H1 (cell line): ENCODE measurements around the gene H6PD. TPM values are rescaled to one million over a fixed set of nuclear protein-coding genes. Genes with fewer than 3 reads are reported as not detected.
A peak's percentile ranks its signal among the peaks of the same experiment; 100 is the strongest.

ENCODE experiments used
- CTCF ChIA-PET: fragments of 300-600 bp; sonication (Branson Sonifier 250); formaldehyde crosslinking; loops from one replicate; lab custom pipeline; 2021; ENCODE audit not compliant: partially characterized antibody; lab: Charles Lee
- POLR2A ChIA-PET: fragments of 300-600 bp; sonication (Branson Sonifier 250); formaldehyde crosslinking; loops from one replicate; lab custom pipeline; 2021; ENCODE audit warnings: inconsistent platforms; ENCODE audit not compliant: partially characterized antibody; lab: Charles Lee
- DNase-seq, 2 experiments: peaks; one replicate each; pipeline versions ENCODE4 v3.0.0 to v3.0.0-alpha.2; 2010 to 2022; ENCODE audit warnings: low spot score in 2 of 2, low read depth in 1 of 2, mixed read lengths in 1 of 2
- FAIRE-seq: peaks from 2 replicates; lab custom pipeline; 2011; peaks lifted over from hg19 to GRCh38; lab: Jason Lieb, UNC
- H2AFZ ChIP-seq: 2 replicates; pipeline ENCODE4 v1.8.1; 2012; ENCODE audit warnings: low read length, inconsistent platforms
- H2AK5ac ChIP-seq: 2 replicates; pipeline ENCODE4 v1.6.1; 2013; ENCODE audit warnings: low read depth, low read length
- H2BK120ac ChIP-seq: replicated peaks from 2 replicates; pipeline ENCODE3; 2013; ENCODE audit warnings: low read depth, low read length, inconsistent platforms
- H2BK12ac ChIP-seq: 2 replicates; pipeline ENCODE4 v1.6.1; 2013; ENCODE audit warnings: low read depth, low read length
- H2BK15ac ChIP-seq: 2 replicates; pipeline ENCODE4 v1.6.1; 2013; ENCODE audit warnings: low read length
- H2BK20ac ChIP-seq: 2 replicates; pipeline ENCODE4 v1.6.1; 2013; ENCODE audit warnings: low read length
- H2BK5ac ChIP-seq: 2 replicates; pipeline ENCODE4 v1.6.1; 2013; ENCODE audit warnings: low read depth, low read length
- H3K14ac ChIP-seq: 2 replicates; pipeline ENCODE4 v1.6.1; 2013; ENCODE audit warnings: inconsistent platforms; ENCODE audit not compliant: insufficient read length
- H3K18ac ChIP-seq: 2 replicates; pipeline ENCODE4 v1.6.1; 2013; ENCODE audit warnings: low read length; ENCODE audit errors: extremely low read depth
- H3K23ac ChIP-seq: 2 replicates; pipeline ENCODE4 v1.6.1; 2013; ENCODE audit warnings: inconsistent platforms; ENCODE audit not compliant: insufficient read length
- H3K23me2 ChIP-seq: 2 replicates; pipeline ENCODE4 v1.6.1; 2013; ENCODE audit warnings: low read depth, low read length
- H3K27ac ChIP-seq: 2 replicates; pipeline ENCODE4 v1.6.1; 2011; ENCODE audit warnings: low read depth, low read length, inconsistent platforms
- H3K27me3 ChIP-seq, 4 experiments: replicated peaks in 1 of 4; 1 replicate in 1 of 4; 2 replicates in 3 of 4; pipeline versions ENCODE4 v1.6.1 to v1.8.1; 2011 to 2013; ENCODE audit warnings: low read length in 3 of 4, mild to moderate bottlenecking in 3 of 4, inconsistent platforms in 2 of 4, mixed read lengths in 2 of 4, moderate library complexity in 1 of 4; ENCODE audit not compliant: control insufficient read depth in 3 of 4, insufficient read depth in 3 of 4; ENCODE audit errors: extremely low read depth in 1 of 4
- H3K36me3 ChIP-seq, 4 experiments: 2 replicates each; pipeline versions ENCODE4 v1.6.1 to v1.8.1; 2011 to 2013; ENCODE audit warnings: mild to moderate bottlenecking in 4 of 4, low read length in 3 of 4, moderate library complexity in 2 of 4, control low read depth in 1 of 4, inconsistent platforms in 1 of 4; ENCODE audit not compliant: insufficient read depth in 4 of 4, control insufficient read depth in 2 of 4
- H3K4ac ChIP-seq: replicated peaks from 2 replicates; pipeline ENCODE3; 2013; ENCODE audit warnings: low read length, low read depth, mixed read lengths, inconsistent platforms; ENCODE audit not compliant: insufficient read length
- H3K4me1 ChIP-seq, 4 experiments: replicated peaks in 1 of 4; 1 replicate in 1 of 4; 2 replicates in 3 of 4; pipeline versions ENCODE4 v1.6.1 to v1.8.1; 2011 to 2013; ENCODE audit warnings: low read length in 3 of 4, inconsistent platforms in 2 of 4, mixed read lengths in 1 of 4; ENCODE audit not compliant: insufficient read depth in 4 of 4, control insufficient read depth in 3 of 4
- H3K4me2 ChIP-seq, 2 experiments: 2 replicates each; pipeline versions ENCODE4 v1.6.1 to v1.8.1; 2011 to 2013; ENCODE audit warnings: low read depth in 2 of 2, low read length in 2 of 2, control low read depth in 1 of 2, inconsistent platforms in 1 of 2, mild to moderate bottlenecking in 1 of 2; ENCODE audit not compliant: insufficient read depth in 1 of 2
- H3K4me3 ChIP-seq, 4 experiments: fragments of 200-600, 300-600 bp in 1 of 4; sonication (generic), shearing (Covaris generic), sonication (Bioruptor Twin) in 1 of 4; 2 replicates each; pipeline versions ENCODE4 v1.5.1 to v1.8.1; 2011 to 2016; ENCODE audit warnings: low read length in 4 of 4, low read depth in 3 of 4, control low read depth in 2 of 4, inconsistent platforms in 2 of 4, mild to moderate bottlenecking in 2 of 4, mixed read lengths in 1 of 4, moderate library complexity in 1 of 4; ENCODE audit not compliant: insufficient read depth in 2 of 4; ENCODE audit errors: extremely low read depth in 1 of 4
- H3K56ac ChIP-seq: replicated peaks from 2 replicates; pipeline ENCODE3; 2013; ENCODE audit warnings: low read depth, mild to moderate bottlenecking, mixed read lengths, low read length, inconsistent platforms; ENCODE audit not compliant: insufficient read length
- H3K79me1 ChIP-seq: 2 replicates; pipeline ENCODE4 v1.6.1; 2013; ENCODE audit warnings: low read depth, low read length, control low read depth
- H3K79me2 ChIP-seq, 2 experiments: 2 replicates each; pipeline versions ENCODE4 v1.6.1 to v1.8.1; 2012 to 2013; ENCODE audit warnings: low read length in 2 of 2, mild to moderate bottlenecking in 2 of 2, inconsistent platforms in 1 of 2; ENCODE audit not compliant: insufficient read depth in 2 of 2, control insufficient read depth in 1 of 2
- H3K9ac ChIP-seq, 4 experiments: replicated peaks in 1 of 4; 1 replicate in 1 of 4; 2 replicates in 3 of 4; pipeline versions ENCODE4 v1.6.1 to v1.8.1; 2011 to 2013; ENCODE audit warnings: low read depth in 3 of 4, low read length in 3 of 4, control low read depth in 2 of 4, mild to moderate bottlenecking in 2 of 4, moderate library complexity in 2 of 4, inconsistent platforms in 1 of 4; ENCODE audit errors: extremely low read depth in 1 of 4
- H3K9me3 ChIP-seq, 2 experiments: 2 replicates each; pipeline versions ENCODE4 v1.6.1 to v1.8.1; 2012 to 2013; ENCODE audit warnings: mild to moderate bottlenecking in 2 of 2, moderate library complexity in 2 of 2, control low read depth in 1 of 2, inconsistent platforms in 1 of 2, low read depth in 1 of 2, low read length in 1 of 2, mixed read lengths in 1 of 2; ENCODE audit not compliant: insufficient read depth in 2 of 2
- H4K20me1 ChIP-seq, 2 experiments: replicated peaks in 1 of 2; 2 replicates each; pipeline versions ENCODE3 to v1.8.1; 2011 to 2013; ENCODE audit warnings: inconsistent platforms in 2 of 2, low read length in 2 of 2, mild to moderate bottlenecking in 1 of 2; ENCODE audit not compliant: insufficient read depth in 2 of 2, control insufficient read depth in 1 of 2
- H4K5ac ChIP-seq: 2 replicates; pipeline ENCODE4 v1.6.1; 2013; ENCODE audit warnings: low read length, low read depth, mixed read lengths, inconsistent platforms; ENCODE audit not compliant: insufficient read length
- H4K8ac ChIP-seq: 2 replicates; pipeline ENCODE4 v1.8.0; 2013; ENCODE audit warnings: mild to moderate bottlenecking, moderate library complexity, low read length, inconsistent platforms; ENCODE audit not compliant: insufficient read depth; ENCODE audit errors: extremely low read depth
- H4K91ac ChIP-seq: replicated peaks from 2 replicates; pipeline ENCODE3; 2013; ENCODE audit warnings: low read length, mixed read lengths, inconsistent platforms; ENCODE audit not compliant: insufficient read length
- WGBS, 2 experiments: shearing (Covaris generic) in 1 of 2; methylation state at CpG; one replicate each; pipeline versions ENCODE4 v1.1.6 to v1.1.7; 2013 to 2015; ENCODE audit warnings: low lambda C conversion rate in 2 of 2, mixed read lengths in 2 of 2, inconsistent platforms in 1 of 2, low coverage in 1 of 2, missing lambda C conversion rate in 1 of 2; ENCODE audit not compliant: insufficient replicate concordance in 2 of 2, insufficient coverage in 1 of 2, insufficient read length in 1 of 2; ENCODE audit errors: extremely low coverage in 1 of 2, missing lambda C conversion rate in 1 of 2; 5-methylcytosine and 5-hydroxymethylcytosine counted together
- polyA plus RNA-seq, 7 experiments: library from polyadenylated mRNA; depleted of rRNA in 3 of 7; stranded (reverse) in 5 of 7; unstranded in 2 of 7; fragments of >200 nt in 5 of 7; fragments of 200-250 nt in 2 of 7; gene quantifications; 1 replicate in 5 of 7; 2 replicates in 1 of 7; 4 replicates in 1 of 7; pipeline versions ENCODE4 v1.2.1 to v1.2.3, GENCODE V29; 2011 to 2013; ENCODE audit warnings: missing spikeins in 2 of 7, mixed read lengths in 2 of 7
- total RNA-seq: library from RNA; stranded (reverse); fragmentation: NEBNext Ultra II Directional; extraction: Animal tissue kit (Norgen Biotek cat#: 25700); gene quantifications from 2 replicates; pipeline ENCODE4 v1.2.1, GENCODE V29; 2021

The H6PD gene
- total and polyA plus RNA-seq, 2 of the 8 experiments (the other 6 are each of a cell fraction or from before 2014, with no cell fraction given), result 3.6 to 3.8 TPM

- 95% methylated on average over 33 of the region's 33 CpGs; no CpG with 5 or more reads in 1 of the 2 experiments for WGBS, 2 experiments
- peaks cover 0 to 2% (median 0%) of the 10 kb centered on the region in 4 experiments; a peak in 1 of 8 replicates for H3K36me3 ChIP-seq
- no peak overlapping the region for H3K4me3 ChIP-seq
- H2AK5ac ChIP-seq, result no peak overlapping the region
- H2BK120ac ChIP-seq, result no peak overlapping the region
- H3K23ac ChIP-seq, result no peak overlapping the region
- DNase-seq (no peak), FAIRE-seq (no peak)
- H4K5ac ChIP-seq, result no peak overlapping the region
- peak overlapping the region; percentile 0; the same call in 1 of the 2 replicates for H4K8ac ChIP-seq
- no peak overlapping the region for H2BK5ac ChIP-seq
- no peak overlapping the region for H3K4me2 ChIP-seq
- no peak overlapping the region for H3K27ac ChIP-seq
- H3K9ac ChIP-seq, result no peak overlapping the region
- peaks cover 3% of the 10 kb centered on the region for H3K79me1 ChIP-seq
- no peak overlapping the region for H3K4ac ChIP-seq
- H3K14ac ChIP-seq, result no peak overlapping the region
- ChIA-PET CTCF (interaction anchor here (0.7 to 13.7 kb wide), 7 partner anchors 11 to 250 kb away, joined by 3 to 118 read pairs (median 4); no protein-coding TSS in a partner anchor), POLR2A (interaction anchor here (0.6 kb wide), 1 partner anchor 227 kb away, joined by 3 read pairs; no protein-coding TSS in a partner anchor)
- H2AFZ ChIP-seq, result no peak overlapping the region
- H3K18ac ChIP-seq, result no peak overlapping the region
- H4K91ac ChIP-seq, result no peak overlapping the region
- peaks cover 7% of the 10 kb centered on the region for H3K23me2 ChIP-seq
- peaks cover 0 to 4% of the 10 kb centered on the region in 2 experiments for H4K20me1 ChIP-seq
- peaks cover 3 to 6% of the 10 kb centered on the region in 2 experiments; a peak in 2 of 4 replicates for H3K79me2 ChIP-seq
- H2BK15ac ChIP-seq, result no peak overlapping the region
- H3K56ac ChIP-seq, result no peak overlapping the region
- H3K27me3 ChIP-seq, result no peaks in the 10 kb centered on the region
- H3K9me3 ChIP-seq, result peaks cover 3 to 24% of the 10 kb centered on the region in 2 experiments
- no peaks in the 10 kb centered on the region; a peak in 3 of 7 replicates for H3K4me1 ChIP-seq
- no peak overlapping the region for H2BK20ac ChIP-seq
- peak overlapping the region; percentile 80; the same call in 1 of the 2 replicates for H2BK12ac ChIP-seq
These were observed 27.8 kb downstream of the H6PD start for GRCh38 chr1:9262096-9262986.
